HepG2 (cell line): ENCODE results near the gene ANKRD65. TPM values are rescaled to one million over a fixed set of nuclear protein-coding genes. Genes with fewer than 3 reads are reported as not detected.

Experiments
- BHLHE40 ChIP-seq: IDR thresholded peaks from 2 replicates; pipeline ENCODE4 v1.6.1; 2011; ENCODE audit warnings: low read length, improper control_type of control experiment
- BRD4 ChIP-seq: sonication (generic); formaldehyde crosslinking; IDR thresholded peaks from 2 replicates; pipeline ENCODE4 v1.4.0; 2020; ENCODE audit warnings: missing genetic modification reagents
- CBFB ChIP-seq: sonication (generic); formaldehyde crosslinking; IDR thresholded peaks from 2 replicates; pipeline ENCODE4 v1.4.0; 2020; ENCODE audit warnings: missing genetic modification reagents
- CHD2 ChIP-seq: IDR thresholded peaks from 2 replicates; pipeline ENCODE4 v1.6.1; 2011; ENCODE audit warnings: low read depth, low read length, improper control_type of control experiment
- DDIT3 ChIP-seq: sonication (generic); formaldehyde crosslinking; IDR thresholded peaks from 2 replicates; pipeline ENCODE4 v1.4.0; 2020; ENCODE audit warnings: mild to moderate bottlenecking, missing genetic modification reagents
- DPF2 ChIP-seq: sonication (generic); formaldehyde crosslinking; IDR thresholded peaks from 2 replicates; pipeline ENCODE4 v1.4.0; 2020; ENCODE audit warnings: mild to moderate bottlenecking, low read depth, missing genetic modification reagents, borderline replicate concordance
- ESRRA ChIP-seq: sonication (generic); formaldehyde crosslinking; IDR thresholded peaks from 2 replicates; pipeline ENCODE4 v1.5.1; 2020; ENCODE audit warnings: mild to moderate bottlenecking, low read depth, missing genetic modification reagents
- FOXJ3 ChIP-seq: sonication (generic); formaldehyde crosslinking; IDR thresholded peaks from 2 replicates; pipeline ENCODE4 v1.4.0; 2020; ENCODE audit warnings: missing genetic modification reagents, mild to moderate bottlenecking, borderline replicate concordance
- GABPB1 ChIP-seq: IDR thresholded peaks from 2 replicates; pipeline ENCODE4 v1.6.1; 2016; ENCODE audit warnings: mild to moderate bottlenecking, missing genetic modification reagents, moderate library complexity, missing compliant biosample characterization
- GTF3A ChIP-seq: sonication (generic); formaldehyde crosslinking; conservative IDR thresholded peaks from 2 replicates; pipeline ENCODE4 v1.4.0; 2020; ENCODE audit warnings: mild to moderate bottlenecking, missing genetic modification reagents
- KLF12 ChIP-seq: sonication (generic); formaldehyde crosslinking; IDR thresholded peaks from 2 replicates; pipeline ENCODE4 v1.4.0; 2020; ENCODE audit warnings: missing genetic modification reagents, borderline replicate concordance
- NR2F6 ChIP-seq, 2 experiments: IDR thresholded peaks; 2 replicates each; pipeline ENCODE4 v1.6.1; 2016; ENCODE audit warnings: antibody characterized with exemption in 1 of 2, mild to moderate bottlenecking in 1 of 2
- RBFOX2 ChIP-seq: fragments of 200-400 bp; formaldehyde crosslinking; IDR thresholded peaks from 2 replicates; pipeline ENCODE4 v1.6.1; 2017; ENCODE audit warnings: low read depth, mild to moderate bottlenecking, low read length
- SPEN ChIP-seq: sonication (generic); formaldehyde crosslinking; IDR thresholded peaks from 2 replicates; pipeline ENCODE4 v1.5.1; 2020; ENCODE audit warnings: low read depth, mild to moderate bottlenecking, missing genetic modification reagents
- ZNF552 ChIP-seq: sonication (generic); formaldehyde crosslinking; IDR thresholded peaks from 2 replicates; pipeline ENCODE4 v1.9.0; 2022; ENCODE audit warnings: missing genetic modification reagents, mild to moderate bottlenecking, borderline replicate concordance
- ZNF580 ChIP-seq: IDR thresholded peaks from 2 replicates; pipeline ENCODE4 v1.6.1; 2016; ENCODE audit warnings: low read depth, borderline replicate concordance
- ZSCAN29 ChIP-seq: sonication (generic); formaldehyde crosslinking; conservative IDR thresholded peaks from 2 replicates; pipeline ENCODE4 v1.4.0; 2020; ENCODE audit warnings: mild to moderate bottlenecking, missing genetic modification reagents
- polyA plus RNA-seq, 8 experiments: library from polyadenylated mRNA; depleted of rRNA in 3 of 8; stranded (reverse) in 7 of 8; unstranded in 1 of 8; fragments of >200 nt; fragmentation: Illumina TruSeq in 4 of 8; extraction: Trizol in 4 of 8; gene quantifications; 2 replicates each; pipeline versions ENCODE4 v1.2.1 to v1.2.3, GENCODE V29; 2011 to 2016; ENCODE audit warnings: low read depth in 4 of 8, missing spikeins in 1 of 8, mixed read lengths in 1 of 8; ENCODE audit not compliant: insufficient read depth in 1 of 8
- total RNA-seq, 5 experiments: library from RNA; depleted of rRNA; stranded (reverse); fragments of >200 nt; fragmentation: Illumina TruSeq; extraction: Trizol; gene quantifications; 2 replicates each; pipeline ENCODE4 v1.2.3, GENCODE V29; 2016; ENCODE audit warnings: low read depth in 1 of 5
- TF ChIP-seq, protein P1 (sequence below): sonication (generic); formaldehyde crosslinking; IDR thresholded peaks from 2 replicates; pipeline ENCODE4 v1.4.0; 2020; ENCODE audit warnings: mild to moderate bottlenecking, missing genetic modification reagents

The ANKRD65 gene
- total and polyA plus RNA-seq, 2 of the 13 experiments (the other 11 are each of a cell fraction or from before 2014, with no cell fraction given): 12.1 to 30.1 TPM

- 0 out of 2 replicates have a peak, but pooled peaks have one; percentile 19 for TF ChIP-seq BRD4 (CRISPR knock-in tag)
- TF ChIP-seq CBFB: peak; percentile 48; the same call in 1 of the 2 replicates
- TF ChIP-seq NR2F6 (IDR thresholded peaks at IDR 0.05): no peak
- TF ChIP-seq NR2F6 (CRISPR knock-in tag; IDR thresholded peaks at IDR 0.05): peak; percentile 65; the same call in 1 of the 2 replicates
- TF ChIP-seq, protein P1, sequence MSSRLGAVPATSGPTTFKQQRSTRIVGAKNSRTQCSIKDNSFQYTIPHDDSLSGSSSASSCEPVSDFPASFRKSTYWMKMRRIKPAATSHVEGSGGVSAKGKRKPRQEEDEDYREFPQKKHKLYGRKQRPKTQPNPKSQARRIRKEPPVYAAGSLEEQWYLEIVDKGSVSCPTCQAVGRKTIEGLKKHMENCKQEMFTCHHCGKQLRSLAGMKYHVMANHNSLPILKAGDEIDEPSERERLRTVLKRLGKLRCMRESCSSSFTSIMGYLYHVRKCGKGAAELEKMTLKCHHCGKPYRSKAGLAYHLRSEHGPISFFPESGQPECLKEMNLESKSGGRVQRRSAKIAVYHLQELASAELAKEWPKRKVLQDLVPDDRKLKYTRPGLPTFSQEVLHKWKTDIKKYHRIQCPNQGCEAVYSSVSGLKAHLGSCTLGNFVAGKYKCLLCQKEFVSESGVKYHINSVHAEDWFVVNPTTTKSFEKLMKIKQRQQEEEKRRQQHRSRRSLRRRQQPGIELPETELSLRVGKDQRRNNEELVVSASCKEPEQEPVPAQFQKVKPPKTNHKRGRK (CRISPR knock-in tag): no peak
- no peak for TF ChIP-seq DPF2
- 0 out of 2 replicates have a peak, but pooled peaks have one; percentile 53 for TF ChIP-seq GTF3A (CRISPR knock-in tag)
- peak; percentile 91 for TF ChIP-seq KLF12 (CRISPR knock-in tag)
- TF ChIP-seq ZNF580 (CRISPR knock-in tag): peak; percentile 67; the same call in 1 of the 2 replicates
- peak; percentile 95 for TF ChIP-seq RBFOX2
- peak; percentile 92 for TF ChIP-seq SPEN
- TF ChIP-seq ZNF552 (CRISPR knock-in tag): no peak
- TF ChIP-seq DDIT3: no peak
- TF ChIP-seq ZSCAN29: 0 out of 2 replicates have a peak, but pooled peaks have one; percentile 25
- peak; percentile 74 for TF ChIP-seq ESRRA
- TF ChIP-seq CHD2: peak; percentile 63
- no peak for TF ChIP-seq FOXJ3 (CRISPR knock-in tag)
- TF ChIP-seq GABPB1 (CRISPR knock-in tag): peak; percentile 98
- TF ChIP-seq BHLHE40: peak; percentile 72
Observed at GRCh38 chr1:1399187-1399871, 21.7 kb downstream of the ANKRD65 start, which contains the start of gene CCNL2 (continued).
